ENCODE results near the gene DOK5. TPM values are rescaled to one million over a fixed set of nuclear protein-coding genes. Genes with fewer than 3 reads are reported as not detected.

The DOK5 gene
- total RNA-seq, 2 donors from 2014 or later, result 0.39 TPM; not detected in 1

GRCh38 chr20:54497931-54498718 is 22.7 kb downstream of the DOK5 start:
- DNase-seq (no peak), ATAC-seq (no peak)
- intact Hi-C loops (cut with DNase I, micrococcal nuclease), result no loop called here

DNA sequence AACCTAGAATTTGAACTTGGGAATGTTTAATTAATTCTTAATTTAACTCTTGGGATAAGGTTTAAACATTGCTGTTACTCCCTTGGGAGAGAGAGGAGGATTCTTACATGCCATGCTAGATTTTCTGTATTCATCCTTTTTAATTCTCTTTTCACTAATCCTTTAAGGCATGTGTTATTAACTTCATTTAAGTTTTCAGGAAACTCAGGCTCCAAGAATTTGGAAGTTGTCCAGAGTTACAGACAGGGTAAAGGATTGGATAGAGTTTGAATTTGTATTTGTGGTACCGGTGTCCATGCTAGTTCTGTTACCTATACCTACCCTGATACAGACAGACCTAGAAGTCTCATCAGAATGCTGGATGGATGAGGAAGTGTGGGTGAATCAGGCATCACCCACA is 23.7 kb downstream of the DOK5 start:
- ATAC-seq (no peak), DNase-seq (no peak)
- intact Hi-C loops (cut with DNase I, micrococcal nuclease), result no loop called here

DNA sequence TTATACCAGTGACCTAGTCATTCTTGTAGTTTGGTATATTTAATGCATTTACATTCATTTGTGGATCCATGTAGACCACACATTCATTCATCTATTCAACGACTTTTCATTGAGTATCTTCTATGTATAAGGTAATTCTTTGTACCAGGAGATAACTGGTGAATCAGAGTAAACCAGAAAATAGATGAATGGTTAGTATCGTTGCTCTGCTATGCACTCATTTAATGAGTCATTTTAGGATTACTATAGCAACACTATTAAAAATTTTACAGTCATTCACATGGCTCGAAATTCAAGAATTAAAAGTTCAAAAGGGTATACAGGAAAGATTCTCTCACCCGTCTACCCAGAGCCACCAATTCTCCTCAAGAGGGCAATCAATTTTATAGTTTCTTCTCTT is 26.8 kb downstream of the DOK5 start:
- ATAC-seq, result no peak
- no peak for DNase-seq
- intact Hi-C loops (cut with DNase I, micrococcal nuclease), result no loop called here

DNA sequence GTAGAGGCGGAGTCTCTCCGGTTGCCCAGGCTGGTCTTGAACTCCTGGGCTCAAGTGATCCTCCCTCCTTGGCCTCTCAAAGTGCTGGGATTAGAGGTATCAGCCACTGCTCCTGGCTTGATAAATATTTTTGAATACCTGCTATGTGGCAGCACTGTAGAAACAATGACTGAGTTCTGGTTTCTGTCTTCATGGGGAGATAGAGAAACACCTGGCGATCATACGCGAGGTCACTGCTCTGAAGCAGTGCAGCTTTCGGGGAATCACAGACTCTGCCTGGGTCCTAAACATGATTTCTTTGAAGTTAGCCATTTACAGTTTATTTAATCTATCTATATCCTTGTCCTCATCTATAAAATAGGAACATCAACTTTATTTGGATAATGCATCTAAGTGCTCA is 31.2 kb downstream of the DOK5 start:
- intact Hi-C loops (cut with DNase I, micrococcal nuclease), result no loop called here
- ATAC-seq, result no peak
- no peak for DNase-seq

DNA sequence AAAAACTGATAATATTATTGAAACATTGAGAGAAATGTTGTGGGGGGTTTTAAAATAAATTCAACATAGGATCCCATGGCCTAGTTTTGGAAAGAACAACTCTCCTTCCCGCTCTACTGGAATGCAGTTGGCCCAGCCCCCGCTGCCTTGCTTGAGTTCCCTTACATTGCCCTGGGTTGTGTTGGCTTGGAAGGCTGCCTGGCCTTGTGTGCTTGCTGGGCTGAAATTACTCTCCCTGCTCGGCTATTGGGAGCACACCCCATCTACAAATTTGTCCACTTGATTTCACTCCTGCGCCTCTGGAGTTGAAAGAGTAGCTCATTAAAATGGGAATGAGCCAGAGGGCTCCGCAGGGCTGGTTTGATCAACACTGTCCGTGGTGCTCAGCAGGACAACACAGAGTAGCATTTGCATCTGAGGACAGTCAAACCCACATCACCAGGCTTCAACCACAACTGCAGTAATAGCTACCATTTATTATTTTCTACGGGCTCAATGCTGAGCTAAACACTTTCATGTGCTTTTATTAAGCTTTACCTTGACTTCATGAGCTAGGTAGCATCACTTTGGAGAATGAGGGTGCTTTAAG is 35.2 kb downstream of the DOK5 start:
- intact Hi-C loops (cut with DNase I, micrococcal nuclease), result no loop called here
- ATAC-seq (no peak), DNase-seq (no peak)

DNA sequence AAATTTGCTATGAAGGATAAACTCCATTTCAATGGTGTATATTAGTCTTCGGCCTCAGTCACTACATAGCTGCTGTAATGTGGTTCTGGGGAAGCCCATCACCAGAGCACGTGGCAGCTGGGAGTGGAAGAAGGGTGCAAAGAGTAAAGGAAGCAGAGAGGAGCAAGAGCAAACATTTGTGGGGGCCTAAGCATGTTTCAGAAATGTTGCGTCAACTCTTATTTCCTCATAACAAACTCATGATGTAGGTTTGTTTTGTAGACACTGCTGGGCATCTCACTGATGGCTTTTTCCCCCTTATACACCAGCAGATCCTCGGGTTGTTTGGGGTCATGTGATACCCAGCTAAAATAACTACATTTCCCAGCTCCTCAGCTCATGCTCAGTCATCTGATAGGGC is 37.3 kb downstream of the DOK5 start:
- no peak for DNase-seq
- intact Hi-C loops (cut with DNase I, micrococcal nuclease), result no loop called here
- ATAC-seq, result no peak

DNA sequence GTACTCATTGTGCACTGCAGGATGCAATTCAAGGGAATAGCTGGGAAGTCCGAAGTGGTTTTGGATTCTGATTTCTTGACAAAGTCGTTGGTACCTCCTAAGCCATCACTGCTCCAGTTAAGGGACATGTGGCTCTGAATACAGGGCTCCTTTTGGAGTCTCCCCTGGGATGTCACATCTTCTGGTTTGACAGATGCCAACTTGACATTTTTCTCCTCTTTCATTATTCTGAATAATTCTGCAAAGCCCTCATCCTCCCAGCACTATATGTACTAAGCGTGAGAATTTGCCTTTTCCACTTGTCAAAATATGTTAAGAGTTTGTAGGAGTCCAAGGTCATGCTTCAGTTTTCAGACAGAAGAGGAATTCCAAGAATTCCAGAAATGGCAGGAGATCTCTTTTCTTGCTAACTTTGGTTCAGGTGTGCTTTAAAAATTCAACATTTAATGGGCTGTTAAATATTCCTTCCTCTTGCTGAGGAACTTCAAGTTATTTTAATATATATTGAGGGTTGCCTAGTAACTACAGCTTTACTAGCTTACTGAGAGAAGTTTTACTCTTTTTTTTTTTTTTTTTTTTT is 38.7 kb downstream of the DOK5 start:
- DNase-seq (no peak), ATAC-seq (no peak)
- intact Hi-C loops (cut with DNase I, micrococcal nuclease), result no loop called here

DNA sequence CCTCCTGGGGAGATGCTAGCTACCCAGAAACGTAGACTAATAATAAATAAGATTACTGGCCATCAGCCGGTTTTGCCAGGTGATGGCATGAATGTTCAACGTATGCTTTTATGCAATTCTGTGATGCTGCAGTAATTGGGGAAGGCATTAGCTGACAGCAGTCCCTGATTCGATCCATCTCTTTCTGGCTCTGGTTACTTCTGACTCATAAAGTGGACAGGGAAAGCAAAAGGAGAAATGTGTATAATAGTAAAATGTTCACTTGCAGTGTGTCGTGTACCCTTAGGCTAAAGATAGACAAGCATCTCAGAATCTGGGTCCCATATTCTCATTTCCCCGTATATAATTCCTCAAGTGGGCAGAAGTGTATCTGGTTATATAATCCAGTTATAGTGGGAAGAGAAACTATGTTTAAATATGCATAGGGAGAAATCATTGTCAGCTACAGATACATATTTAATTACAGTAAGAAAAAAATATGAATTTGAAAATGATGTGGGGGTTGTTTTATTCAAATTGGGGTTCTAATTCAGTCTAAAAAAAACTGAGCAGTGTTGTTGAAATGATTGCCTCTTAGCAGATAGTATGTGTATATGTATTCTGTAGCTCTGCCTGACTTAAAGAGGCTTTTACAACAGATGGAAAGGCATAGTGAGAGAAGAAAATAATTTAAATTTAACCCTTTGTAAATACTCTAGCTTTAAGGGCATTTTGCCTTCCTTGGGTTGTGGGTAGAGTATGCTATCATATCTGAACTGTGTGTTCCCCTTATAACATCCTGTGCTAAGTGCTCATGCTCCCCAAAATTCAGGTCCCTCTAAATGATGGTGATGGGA is 40.6 kb downstream of the DOK5 start:
- ATAC-seq (no peak), DNase-seq (no peak)
- intact Hi-C loops (cut with DNase I, micrococcal nuclease), result no loop called here

DNA sequence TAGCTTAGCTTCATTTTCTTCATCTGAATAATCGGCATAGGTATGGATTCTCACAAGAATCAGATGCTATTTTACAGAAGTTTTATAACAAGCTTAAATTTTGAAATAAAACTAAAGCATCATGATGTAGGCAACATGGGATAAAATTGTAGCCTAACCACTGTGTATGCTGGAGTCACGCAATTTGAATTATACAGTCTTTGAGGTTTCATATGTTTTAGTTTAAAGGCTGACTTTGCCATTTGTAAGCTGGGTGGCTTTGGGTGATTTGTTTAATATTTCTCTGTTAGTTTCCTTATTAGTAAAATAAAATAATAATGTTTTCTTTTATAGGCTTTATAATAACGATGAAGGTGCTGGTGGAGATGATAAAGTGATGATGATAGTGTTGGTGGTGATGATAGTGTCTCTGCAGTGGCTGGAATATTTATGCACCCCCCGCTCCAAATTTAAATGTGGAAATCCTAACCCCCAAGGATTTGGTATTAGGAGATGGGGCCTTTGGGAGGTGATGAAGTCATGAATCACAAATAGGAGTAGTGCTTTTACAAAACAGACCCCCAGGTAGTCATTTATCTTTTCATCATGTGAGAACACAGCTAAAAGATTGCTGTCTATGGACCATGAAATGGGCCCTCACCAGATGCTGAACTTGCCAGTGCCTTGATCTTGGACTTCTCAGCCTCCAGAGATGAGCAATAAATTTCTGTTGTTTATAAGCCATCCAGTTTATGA is 42.0 kb downstream of the DOK5 start:
- DNase-seq, result no peak
- intact Hi-C loops (cut with DNase I, micrococcal nuclease), result no loop called here

GRCh38 chr20:54524849-54525248 is 49.5 kb downstream of the DOK5 start:
- ATAC-seq (no peak), DNase-seq (no peak)
- intact Hi-C loops (cut with DNase I, micrococcal nuclease), result no loop called here

More for the DNA sequence above, 42.0 kb downstream of the DOK5 start:
- ATAC-seq, result no peak

- intact Hi-C loops (cut with DNase I, micrococcal nuclease), result no loop called here
- DNase-seq, result no peak
- no peak for ATAC-seq
These were observed 50.7 kb downstream of the DOK5 start for GRCh38 chr20:54525916-54526590.

DNA sequence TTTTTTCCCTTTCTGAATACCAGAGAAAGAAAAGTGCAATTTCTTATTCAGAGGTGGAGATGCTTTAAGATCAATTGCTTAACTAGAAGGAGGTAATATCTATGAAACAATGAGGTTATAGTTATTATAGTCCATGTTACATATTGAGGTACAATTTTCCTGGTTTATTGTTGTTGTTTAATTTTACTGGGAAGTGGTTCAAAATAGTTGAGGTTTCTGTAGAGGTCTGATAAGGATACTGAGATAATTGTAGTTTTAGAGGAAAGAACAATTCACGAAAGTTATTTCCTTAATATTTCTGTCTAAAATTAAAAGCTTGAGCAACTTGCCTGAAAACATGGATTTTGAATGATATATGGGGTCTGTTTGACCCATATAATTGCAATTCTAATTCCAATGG is 51.4 kb downstream of the DOK5 start:
- intact Hi-C loops (cut with DNase I, micrococcal nuclease), result no loop called here
- no peak for DNase-seq
- no peak for ATAC-seq

- no peak for DNase-seq
- no peak for ATAC-seq
- intact Hi-C loops (cut with DNase I, micrococcal nuclease), result no loop called here
These were observed 57.2 kb downstream of the DOK5 start for GRCh38 chr20:54532573-54532972.

DNA sequence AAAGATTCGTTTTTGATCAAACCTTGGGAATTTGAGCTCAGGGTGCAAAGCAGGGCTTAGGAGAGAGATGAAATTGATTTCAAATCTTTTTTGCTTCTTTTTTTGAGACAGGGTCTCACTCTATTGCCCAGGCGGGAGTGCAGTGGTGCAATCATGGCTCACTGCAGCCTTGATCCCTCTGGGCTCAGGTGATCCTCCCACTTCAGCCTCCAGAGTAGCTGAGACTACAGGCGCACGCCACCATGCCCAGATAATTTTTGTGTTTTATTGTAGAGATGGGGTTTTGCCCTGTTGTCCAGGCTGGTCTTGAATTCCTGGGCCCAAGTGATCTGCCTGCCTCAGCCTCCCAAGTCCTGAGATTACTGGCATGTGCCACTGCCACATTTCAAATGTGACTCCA is 58.7 kb downstream of the DOK5 start:
- DNase-seq (no peak), ATAC-seq (no peak)

DNA sequence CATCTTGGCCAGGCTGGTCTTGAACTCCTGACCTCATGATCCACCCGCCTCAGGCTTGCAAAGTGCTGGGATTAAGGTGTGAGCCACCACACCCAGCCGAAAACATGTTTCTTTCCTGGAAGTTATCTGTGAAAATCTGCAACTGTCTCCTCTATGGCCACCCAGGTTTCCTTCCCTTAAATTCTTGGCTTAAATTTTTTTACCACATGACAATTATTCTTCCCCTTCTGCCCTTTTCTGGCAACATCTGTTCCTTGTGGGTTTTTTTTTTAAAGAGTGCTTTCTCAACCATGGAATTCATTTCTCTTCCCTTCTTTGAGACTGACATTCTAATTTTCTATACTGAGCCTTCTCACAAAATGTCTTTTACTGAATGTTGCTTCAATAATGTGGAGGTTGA is 59.6 kb downstream of the DOK5 start:
- no peak for ATAC-seq
- intact Hi-C loops (cut with DNase I, micrococcal nuclease), result no loop called here
- no peak for DNase-seq

More for the DNA sequence above, 58.7 kb downstream of the DOK5 start:
- intact Hi-C loops (cut with DNase I, micrococcal nuclease), result no loop called here

- DNase-seq (no peak), ATAC-seq (no peak)
- intact Hi-C loops (cut with DNase I, micrococcal nuclease), result no loop called here
These were observed 60.4 kb downstream of the DOK5 start for GRCh38 chr20:54535746-54536145.

DNA sequence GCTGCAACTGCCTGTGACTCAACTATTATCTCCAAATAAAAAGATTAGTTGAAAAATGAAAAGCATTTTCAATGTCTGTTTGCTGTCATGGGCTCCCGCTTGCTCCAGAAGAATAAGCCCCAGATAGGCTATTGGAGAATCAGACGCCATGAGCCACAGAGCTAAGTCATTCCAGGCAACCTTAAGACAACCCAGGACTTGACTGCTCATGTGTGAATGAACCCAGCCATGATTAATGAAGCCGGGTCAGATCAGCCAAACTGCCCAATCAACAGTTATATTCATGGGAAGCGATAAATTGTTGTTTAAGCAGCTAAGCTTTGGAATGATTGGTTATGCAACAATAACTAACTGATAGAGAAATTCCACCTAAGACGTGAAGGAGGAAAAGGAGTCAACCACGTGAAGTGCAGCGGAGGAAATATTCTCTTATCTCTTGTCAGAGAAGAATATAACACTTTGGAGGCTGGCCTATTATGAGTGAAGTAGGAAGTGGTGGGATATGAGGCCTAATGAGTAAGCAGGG is 64.2 kb downstream of the DOK5 start:
- intact Hi-C loops (cut with DNase I, micrococcal nuclease), result no loop called here
- ATAC-seq, result no peak

GRCh38 chr20:54543369-54543768 is 68.0 kb downstream of the DOK5 start:
- intact Hi-C loops (cut with DNase I, micrococcal nuclease), result no loop called here
- ATAC-seq (no peak), DNase-seq (no peak)

More for the DNA sequence above, 64.2 kb downstream of the DOK5 start:
- no peak for DNase-seq

Data from left colon (tissue), 2 donors.